Embryonic facial prominence (tissue), 1 donor: ENCODE results near the gene DTNBP1.
A peak's percentile ranks its signal among the peaks of the same experiment; 100 is the strongest.

Experiments used
- DNase-seq: peaks from one replicate; pipeline ENCODE4 v3.0.0-alpha.2; 2016; ENCODE audit errors: extremely low spot score

The DTNBP1 gene

GRCh38 chr6:15626160-15626559, 36.7 kb downstream of the DTNBP1 start:
- DNase-seq: no peak

DNA sequence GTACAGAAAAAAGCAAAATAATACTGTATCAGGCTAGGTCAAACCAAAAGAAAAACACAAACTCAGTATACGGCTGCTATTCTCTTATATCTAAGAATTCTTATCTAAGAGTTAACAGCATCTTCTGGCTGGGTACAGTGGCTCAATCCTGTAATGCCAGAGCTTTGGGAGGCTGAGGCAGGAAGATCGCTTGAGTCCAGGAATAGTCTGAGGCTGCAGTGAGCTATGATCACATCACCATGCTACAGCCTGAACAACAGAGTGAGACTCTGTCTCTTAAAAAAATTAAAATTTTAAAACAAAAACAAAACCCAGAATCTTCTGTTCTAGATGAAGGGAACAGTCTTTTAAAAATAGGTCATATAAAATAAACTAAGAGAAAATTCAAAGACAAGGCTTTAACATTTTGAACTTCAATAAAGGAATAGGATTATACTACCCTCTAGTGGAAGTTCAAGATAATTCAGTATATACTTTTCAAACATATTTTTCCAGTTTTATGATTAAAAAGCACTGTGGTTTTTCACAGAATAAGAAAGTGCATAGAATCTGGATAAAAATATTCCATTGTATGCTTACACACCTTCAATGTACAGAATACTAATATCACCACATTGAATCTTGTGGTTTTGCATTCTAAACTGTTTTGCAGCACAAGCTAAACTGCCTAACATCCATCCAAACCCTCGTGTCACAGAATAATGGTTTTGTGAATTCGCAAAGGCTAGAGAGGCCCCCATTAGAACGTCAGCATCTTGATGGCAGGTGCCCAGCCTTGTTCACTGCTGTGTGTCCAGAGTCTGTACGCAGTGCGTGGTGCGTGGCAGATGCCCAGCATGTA, 39.3 kb downstream of the DTNBP1 start:
- peak; percentile 57 for DNase-seq

DNA sequence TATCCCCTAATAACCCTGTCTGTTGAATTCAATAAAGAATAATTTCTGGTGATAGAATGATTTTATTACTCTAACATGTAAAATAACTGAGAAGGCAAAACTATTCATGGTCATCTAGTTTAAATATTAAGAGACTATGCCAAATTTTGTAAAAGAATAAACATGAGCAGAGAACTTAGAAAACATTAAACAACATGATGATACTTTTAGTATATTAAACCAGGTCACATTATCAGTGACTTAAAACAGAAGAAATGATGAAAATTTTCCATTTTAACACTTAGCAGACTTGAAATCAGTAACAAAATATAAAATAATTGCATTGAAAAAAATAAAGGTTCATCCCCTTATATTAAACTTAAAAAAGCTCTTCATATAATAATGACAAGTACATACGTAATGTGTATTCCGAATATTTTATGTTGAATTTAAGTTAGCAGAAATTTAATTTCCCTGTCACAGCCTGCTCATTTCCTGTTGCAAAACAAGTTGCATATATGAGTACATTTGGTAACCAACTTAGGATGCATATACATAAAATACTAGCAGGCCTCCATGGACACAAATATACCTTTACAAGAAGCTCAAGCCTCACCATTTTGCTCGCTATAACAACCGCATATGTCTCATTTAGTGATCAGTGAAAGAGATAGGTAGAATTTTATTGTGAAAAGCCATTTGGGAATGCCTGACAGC, 40.6 kb downstream of the DTNBP1 start:
- DNase-seq: no peak

- no peak for DNase-seq
These were observed 41.4 kb downstream of the DTNBP1 start for GRCh38 chr6:15621203-15622044.

DNA sequence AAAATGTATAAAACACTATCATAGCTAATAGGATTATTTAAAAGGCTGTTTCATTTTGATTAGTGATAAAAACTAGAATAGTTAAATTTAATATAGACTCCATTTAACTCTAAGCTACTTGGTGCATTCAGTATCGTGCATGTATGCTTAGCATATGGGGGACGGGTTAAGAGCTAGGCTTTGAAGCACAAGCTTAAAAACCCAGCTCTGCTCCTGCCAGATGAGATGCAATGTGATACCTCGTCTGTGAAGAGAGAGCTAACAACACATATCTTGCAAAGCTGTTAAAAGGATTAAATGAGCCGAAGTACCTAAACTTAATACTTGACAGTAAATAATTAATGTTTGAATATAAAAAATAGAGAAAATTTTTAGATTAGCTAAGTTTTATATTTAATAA, 42.2 kb downstream of the DTNBP1 start:
- DNase-seq: no peak

- DNase-seq: no peak
These were observed 43.5 kb downstream of the DTNBP1 start for GRCh38 chr6:15619330-15619729.

DNA sequence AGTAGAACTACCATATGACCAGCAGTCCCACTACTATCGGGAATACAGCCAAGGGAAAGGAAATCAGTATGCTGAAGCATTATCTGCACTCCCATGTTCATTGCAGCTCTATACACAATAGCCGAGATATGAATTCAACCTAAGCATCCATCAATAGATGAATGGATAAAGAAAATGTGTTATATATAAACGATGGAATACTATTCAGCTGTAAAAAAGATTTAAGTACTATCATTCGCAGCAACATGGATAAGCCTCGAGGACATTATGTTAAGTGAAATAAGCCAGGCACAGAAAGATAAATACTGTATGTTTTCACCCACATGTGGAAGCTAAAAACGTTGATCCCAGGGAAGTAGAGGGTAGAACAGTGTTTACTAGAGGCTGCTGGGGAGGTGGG, 44.1 kb downstream of the DTNBP1 start:
- DNase-seq: no peak

GRCh38 chr6:15616261-15616660, 46.6 kb downstream of the DTNBP1 start:
- DNase-seq: no peak

GRCh38 chr6:15615802-15616201, 47.0 kb downstream of the DTNBP1 start:
- no peak for DNase-seq

DNA sequence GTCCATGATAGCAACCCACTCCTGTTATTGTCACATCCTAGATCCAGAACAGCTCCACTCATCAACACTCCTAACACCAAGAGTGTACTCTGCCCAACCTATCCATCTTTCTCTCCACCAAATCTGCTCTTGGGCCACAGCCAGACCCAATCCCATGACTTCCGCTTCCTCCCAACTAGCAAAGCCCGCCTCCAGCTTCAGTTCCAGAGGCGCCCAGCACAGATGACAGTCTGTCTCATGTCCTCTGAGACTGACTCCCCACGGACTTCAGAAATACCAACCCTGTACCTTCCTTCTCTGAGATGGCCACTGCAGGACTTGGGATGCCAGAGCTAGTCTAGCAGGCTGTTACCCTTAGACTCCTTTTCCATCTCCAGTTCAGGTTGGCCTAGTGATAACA, 48.6 kb downstream of the DTNBP1 start:
- no peak for DNase-seq

DNA sequence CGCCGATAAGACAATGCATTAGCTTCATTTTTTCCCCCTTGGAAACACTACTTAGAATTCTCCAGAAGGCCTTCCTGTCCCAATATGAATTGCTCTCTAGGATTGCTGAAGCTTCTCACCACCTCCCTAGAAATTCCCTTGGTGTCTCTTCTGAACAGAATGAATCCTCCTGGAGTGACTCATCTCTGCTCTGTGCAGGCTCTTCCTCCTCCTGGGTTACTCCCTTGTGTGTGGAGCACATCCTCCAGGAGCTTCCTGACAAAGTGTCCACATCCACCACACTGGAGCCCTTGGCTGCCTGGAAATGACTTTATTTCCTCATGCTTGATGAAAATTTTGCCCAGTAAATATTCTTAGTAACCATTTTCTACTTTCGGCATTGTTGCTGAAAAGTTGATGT, 54.4 kb downstream of the DTNBP1 start:
- no peak for DNase-seq

DNA sequence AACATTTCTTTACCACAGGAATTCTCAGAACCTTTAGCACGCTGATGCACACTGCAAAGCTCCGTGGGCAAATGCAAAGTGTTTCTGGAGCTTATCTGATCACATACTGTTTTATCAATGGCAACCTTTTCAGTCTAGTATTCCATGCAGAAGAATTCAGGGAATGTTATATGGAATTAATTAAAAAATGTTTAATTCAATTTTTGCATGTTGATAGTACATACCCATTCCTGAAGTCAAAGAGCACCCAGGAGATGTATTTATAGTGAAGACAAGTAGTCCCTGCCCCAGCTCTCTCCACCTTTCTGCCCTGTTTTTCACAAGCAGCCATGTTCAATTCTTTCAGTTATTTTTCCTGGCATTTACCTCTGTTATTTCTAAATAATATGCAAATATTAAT, 55.2 kb downstream of the DTNBP1 start:
- no peak for DNase-seq

DNA sequence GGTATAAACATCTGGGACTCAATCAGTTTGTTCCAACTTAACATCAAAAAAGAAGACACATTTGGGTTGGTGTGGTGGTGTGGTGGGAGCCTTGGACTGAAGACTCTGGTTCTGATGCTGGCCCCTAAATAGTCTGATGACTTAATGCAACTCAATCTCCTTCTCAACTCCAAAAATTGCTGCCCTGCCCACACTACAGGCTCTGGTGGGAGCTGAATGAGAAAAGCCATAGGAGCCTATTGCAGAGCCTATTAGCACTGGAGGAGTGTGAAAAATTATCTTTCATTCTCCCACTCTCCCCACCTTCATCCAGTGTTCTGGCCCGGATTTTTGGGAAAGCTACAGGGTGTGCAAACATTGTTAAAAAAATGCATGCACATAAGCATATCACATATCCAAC, 56.5 kb downstream of the DTNBP1 start:
- no peak for DNase-seq

DNA sequence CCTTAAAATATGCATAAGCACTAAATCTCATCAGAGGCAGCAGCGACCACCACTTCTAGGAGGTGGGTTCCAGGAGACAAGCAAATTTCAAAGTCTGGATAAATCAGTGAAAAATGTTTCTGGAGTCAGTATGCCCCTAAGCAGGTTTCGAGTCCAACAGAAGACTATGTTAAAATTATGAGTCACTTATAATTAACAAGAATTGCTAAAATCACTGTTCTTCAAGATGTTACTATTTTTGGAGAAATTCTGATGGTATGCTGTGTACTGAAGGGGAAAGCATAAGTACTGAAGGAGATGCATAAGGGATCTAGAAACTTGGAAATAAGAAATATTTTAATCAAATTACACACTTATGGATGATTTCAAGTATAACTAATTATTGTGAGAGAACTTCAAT, 58.0 kb downstream of the DTNBP1 start:
- no peak for DNase-seq

GRCh38 chr6:15602154-15602553, 60.7 kb downstream of the DTNBP1 start:
- DNase-seq: no peak

DNA sequence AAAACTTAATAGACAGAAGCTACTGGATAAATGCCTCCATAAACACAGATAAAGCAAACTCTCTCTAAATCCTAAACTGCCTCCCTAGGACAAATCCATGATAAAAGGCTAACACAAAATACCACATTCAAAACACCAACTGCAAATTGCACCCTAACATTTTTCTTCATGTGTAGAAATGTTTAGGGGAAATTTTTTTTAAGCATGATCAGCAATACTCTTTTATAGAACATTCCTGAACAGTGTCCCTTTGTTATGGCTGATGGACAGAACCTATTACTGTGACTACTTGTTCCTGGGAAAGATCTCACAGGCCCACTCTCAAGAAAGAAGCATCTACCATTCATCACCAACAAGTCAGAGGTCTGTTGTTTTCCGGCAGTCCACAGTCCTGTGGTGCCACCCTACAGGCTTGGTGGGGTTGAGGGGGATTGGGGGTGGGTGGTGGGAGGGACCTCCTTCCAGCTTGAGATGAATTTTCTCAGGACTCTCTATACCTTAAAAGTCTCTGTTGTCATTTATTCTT, 64.5 kb downstream of the DTNBP1 start:
- no peak for DNase-seq

DNA sequence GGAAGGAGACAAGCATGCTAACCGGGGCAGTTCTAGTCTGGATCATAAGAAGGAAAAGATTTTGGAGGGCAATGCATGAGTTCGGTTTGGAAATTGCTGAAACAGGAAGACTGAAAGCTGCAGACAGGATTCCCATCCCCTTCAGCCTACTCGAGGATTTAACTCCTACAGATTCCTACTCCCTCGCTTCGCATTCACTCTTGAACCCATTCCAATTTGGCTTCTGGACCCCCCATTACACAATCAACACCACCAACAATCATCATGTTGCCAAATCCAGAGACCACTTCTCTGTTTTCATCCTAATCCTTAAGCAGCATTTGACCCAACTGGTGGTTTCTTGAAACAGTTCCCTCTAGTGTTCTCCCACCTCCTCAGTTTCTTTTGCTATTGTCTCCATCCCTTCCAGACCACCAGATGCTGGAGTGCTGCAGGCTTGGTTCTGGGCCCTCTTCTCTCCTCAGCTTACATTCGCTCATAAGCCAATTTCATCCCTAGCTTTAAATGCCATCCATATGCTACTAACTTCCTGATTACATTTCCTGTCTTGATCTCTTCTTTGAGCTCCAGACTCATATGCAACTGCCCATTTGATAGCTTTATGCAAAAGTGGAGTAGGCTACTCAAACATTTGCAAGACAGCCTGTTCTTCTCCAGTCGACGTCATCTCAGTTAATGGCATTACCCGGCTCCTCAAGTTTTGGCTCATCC, 66.5 kb downstream of the DTNBP1 start:
- no peak for DNase-seq

DNA sequence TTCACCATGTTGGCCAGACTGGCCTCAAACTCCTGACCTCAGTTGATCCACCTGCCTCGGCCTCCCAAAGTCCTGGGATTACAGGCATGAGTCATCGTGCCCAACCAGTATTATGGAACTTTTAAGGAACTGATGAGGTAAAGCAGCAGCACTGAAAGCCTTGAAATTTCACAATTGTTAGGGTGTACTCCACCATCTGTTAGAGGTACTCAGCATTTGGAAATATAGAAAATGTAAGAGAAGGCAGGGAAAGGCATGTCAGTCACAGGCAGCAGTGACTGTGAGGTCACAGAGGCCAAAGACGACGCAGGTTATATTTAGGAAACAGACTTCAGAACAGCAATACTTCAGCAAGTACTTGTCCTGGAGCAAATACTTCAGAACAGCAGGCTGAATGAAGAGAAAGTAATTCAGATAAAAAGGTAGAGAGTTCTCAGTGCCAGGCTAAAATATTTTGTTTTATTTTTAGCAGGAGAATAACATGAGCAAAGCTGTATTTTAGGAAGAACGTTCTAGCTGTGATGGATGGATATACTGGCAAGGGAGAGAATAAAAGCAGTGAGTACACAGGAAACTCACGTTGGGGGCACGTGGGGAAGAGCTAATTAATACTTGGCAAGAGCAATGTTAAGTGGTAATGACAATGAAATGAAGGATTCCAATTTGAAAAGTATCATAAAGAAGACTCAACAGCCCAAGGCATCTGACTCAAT, 67.2 kb downstream of the DTNBP1 start:
- no peak for DNase-seq

GRCh38 chr6:15594512-15595259, 68.1 kb downstream of the DTNBP1 start:
- no peak for DNase-seq

GRCh38 chr6:15593798-15594197, 69.0 kb downstream of the DTNBP1 start:
- no peak for DNase-seq
